Measurements from ENCODE around the gene MGAM2. TPM values are rescaled to one million over a fixed set of nuclear protein-coding genes. Genes with fewer than 3 reads are reported as not detected.
A peak's percentile ranks its signal among the peaks of the same experiment; 100 is the strongest.

Gene MGAM2
- total and polyA plus RNA-seq, 4 donors: 0.09 to 0.59 (median 0.11) TPM

DNA sequence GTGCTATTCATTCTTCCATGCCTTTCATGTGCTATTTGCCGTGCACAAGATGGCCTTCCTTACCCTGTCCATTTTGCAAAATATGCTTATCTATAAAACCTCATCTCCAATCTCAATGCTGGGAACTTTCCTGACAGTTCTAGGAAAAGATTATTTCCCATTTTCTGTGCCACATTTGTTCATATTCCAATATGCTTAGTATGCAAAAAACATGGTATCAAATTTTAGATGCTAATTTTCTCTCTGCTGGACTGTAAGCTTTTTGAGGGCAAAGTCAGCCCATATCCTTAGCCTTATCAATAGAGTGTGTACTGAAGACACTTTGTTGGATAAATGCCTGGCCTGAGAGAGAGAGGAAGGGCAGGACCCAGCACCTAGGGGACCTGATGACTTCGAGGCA lies 39.4 kb downstream of the MGAM2 start:
- no peak overlapping the region for H3K27ac ChIP-seq (ENCODE audit: low read depth in 1 of 2, low read length in 2 of 2)
- WGBS: 86% methylated on average over 2 of the region's 2 CpGs
- TF ChIP-seq, protein P1, sequence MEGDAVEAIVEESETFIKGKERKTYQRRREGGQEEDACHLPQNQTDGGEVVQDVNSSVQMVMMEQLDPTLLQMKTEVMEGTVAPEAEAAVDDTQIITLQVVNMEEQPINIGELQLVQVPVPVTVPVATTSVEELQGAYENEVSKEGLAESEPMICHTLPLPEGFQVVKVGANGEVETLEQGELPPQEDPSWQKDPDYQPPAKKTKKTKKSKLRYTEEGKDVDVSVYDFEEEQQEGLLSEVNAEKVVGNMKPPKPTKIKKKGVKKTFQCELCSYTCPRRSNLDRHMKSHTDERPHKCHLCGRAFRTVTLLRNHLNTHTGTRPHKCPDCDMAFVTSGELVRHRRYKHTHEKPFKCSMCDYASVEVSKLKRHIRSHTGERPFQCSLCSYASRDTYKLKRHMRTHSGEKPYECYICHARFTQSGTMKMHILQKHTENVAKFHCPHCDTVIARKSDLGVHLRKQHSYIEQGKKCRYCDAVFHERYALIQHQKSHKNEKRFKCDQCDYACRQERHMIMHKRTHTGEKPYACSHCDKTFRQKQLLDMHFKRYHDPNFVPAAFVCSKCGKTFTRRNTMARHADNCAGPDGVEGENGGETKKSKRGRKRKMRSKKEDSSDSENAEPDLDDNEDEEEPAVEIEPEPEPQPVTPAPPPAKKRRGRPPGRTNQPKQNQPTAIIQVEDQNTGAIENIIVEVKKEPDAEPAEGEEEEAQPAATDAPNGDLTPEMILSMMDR (IDR thresholded peaks at IDR 0.05; ENCODE audit: low read depth, low read length, missing input control): no peak
- TF ChIP-seq, protein P2, sequence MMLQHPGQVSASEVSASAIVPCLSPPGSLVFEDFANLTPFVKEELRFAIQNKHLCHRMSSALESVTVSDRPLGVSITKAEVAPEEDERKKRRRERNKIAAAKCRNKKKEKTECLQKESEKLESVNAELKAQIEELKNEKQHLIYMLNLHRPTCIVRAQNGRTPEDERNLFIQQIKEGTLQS (IDR thresholded peaks at IDR 0.05): no peak
- no peak for TF ChIP-seq FOXA1 (IDR thresholded peaks at IDR 0.05)
- TF ChIP-seq NR2F2 (IDR thresholded peaks at IDR 0.05): no peak

DNA sequence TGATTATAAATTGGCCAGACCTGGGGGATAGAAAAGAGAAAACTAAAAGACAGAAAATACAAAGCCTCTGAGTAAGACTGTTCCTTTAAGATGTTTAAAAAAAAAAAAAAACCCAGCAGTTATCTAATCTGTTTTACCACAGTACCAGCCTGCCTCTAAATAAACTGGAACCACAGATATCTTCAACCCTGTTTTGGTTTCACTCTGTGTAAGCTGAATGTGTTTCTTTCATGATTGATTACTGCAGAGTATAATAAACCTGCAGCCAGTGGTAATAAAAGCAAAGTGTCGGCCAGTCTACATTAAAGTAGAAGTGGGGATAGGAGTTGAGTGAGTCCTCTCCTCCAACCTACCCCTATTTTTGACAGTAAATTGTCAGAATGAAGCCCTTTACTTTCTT lies 40.6 kb downstream of the MGAM2 start:
- Histone ChIP-seq H3K27ac (ENCODE audit: low read depth in 1 of 2, low read length in 2 of 2) (no peak overlapping the region), H3K4me3 (ENCODE audit: low read depth in 1 of 3, low read length in 3 of 3) (no peak overlapping the region), H3K4me1 (ENCODE audit: control insufficient read depth in 4 of 4, insufficient read depth in 4 of 4, low read length in 3 of 4) (no peaks in the 10 kb centered on the region), H3K27me3 (ENCODE audit: control insufficient read depth in 4 of 4, insufficient read depth in 4 of 4, low read length in 3 of 4) (no peaks in the 10 kb centered on the region), H3K9me3 (ENCODE audit: control insufficient read depth in 4 of 4, low read length in 3 of 4) (no peaks in the 10 kb centered on the region), H3K36me3 (ENCODE audit: control insufficient read depth in 4 of 4, insufficient read depth in 3 of 4, low read depth in 1 of 4, low read length in 3 of 4) (no peaks in the 10 kb centered on the region), H3K9ac (ENCODE audit: low read depth in 1 of 2, low read length in 2 of 2) (no peak overlapping the region)
- WGBS: 65% methylated on average over 1 of the region's 1 CpG
- TF ChIP-seq RXRA (IDR thresholded peaks at IDR 0.05) (no peak), RAD21 (IDR thresholded peaks at IDR 0.05) (no peak)
- TF ChIP-seq, protein P3, sequence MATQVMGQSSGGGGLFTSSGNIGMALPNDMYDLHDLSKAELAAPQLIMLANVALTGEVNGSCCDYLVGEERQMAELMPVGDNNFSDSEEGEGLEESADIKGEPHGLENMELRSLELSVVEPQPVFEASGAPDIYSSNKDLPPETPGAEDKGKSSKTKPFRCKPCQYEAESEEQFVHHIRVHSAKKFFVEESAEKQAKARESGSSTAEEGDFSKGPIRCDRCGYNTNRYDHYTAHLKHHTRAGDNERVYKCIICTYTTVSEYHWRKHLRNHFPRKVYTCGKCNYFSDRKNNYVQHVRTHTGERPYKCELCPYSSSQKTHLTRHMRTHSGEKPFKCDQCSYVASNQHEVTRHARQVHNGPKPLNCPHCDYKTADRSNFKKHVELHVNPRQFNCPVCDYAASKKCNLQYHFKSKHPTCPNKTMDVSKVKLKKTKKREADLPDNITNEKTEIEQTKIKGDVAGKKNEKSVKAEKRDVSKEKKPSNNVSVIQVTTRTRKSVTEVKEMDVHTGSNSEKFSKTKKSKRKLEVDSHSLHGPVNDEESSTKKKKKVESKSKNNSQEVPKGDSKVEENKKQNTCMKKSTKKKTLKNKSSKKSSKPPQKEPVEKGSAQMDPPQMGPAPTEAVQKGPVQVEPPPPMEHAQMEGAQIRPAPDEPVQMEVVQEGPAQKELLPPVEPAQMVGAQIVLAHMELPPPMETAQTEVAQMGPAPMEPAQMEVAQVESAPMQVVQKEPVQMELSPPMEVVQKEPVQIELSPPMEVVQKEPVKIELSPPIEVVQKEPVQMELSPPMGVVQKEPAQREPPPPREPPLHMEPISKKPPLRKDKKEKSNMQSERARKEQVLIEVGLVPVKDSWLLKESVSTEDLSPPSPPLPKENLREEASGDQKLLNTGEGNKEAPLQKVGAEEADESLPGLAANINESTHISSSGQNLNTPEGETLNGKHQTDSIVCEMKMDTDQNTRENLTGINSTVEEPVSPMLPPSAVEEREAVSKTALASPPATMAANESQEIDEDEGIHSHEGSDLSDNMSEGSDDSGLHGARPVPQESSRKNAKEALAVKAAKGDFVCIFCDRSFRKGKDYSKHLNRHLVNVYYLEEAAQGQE (IDR thresholded peaks at IDR 0.05): no peak
- TF ChIP-seq, protein P4, sequence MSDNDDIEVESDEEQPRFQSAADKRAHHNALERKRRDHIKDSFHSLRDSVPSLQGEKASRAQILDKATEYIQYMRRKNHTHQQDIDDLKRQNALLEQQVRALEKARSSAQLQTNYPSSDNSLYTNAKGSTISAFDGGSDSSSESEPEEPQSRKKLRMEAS (IDR thresholded peaks at IDR 0.05): no peak
- no peak for DNase-seq (ENCODE audit: low spot score)

More for the DNA sequence above, 39.4 kb downstream of the MGAM2 start:
- no peak for DNase-seq (ENCODE audit: low spot score)
- H3K36me3 ChIP-seq (ENCODE audit: control insufficient read depth in 4 of 4, insufficient read depth in 3 of 4, low read depth in 1 of 4, low read length in 3 of 4): no peaks in the 10 kb centered on the region
- H3K9me3 ChIP-seq (ENCODE audit: control insufficient read depth in 4 of 4, low read length in 3 of 4): no peaks in the 10 kb centered on the region
- no peaks in the 10 kb centered on the region for H3K27me3 ChIP-seq (ENCODE audit: control insufficient read depth in 4 of 4, insufficient read depth in 4 of 4, low read length in 3 of 4)
- no peaks in the 10 kb centered on the region for H3K4me1 ChIP-seq (ENCODE audit: control insufficient read depth in 4 of 4, insufficient read depth in 4 of 4, low read length in 3 of 4)
- no peak overlapping the region for H3K4me3 ChIP-seq (ENCODE audit: low read depth in 1 of 3, low read length in 3 of 3)
- no peak overlapping the region for H3K9ac ChIP-seq (ENCODE audit: low read depth in 1 of 2, low read length in 2 of 2)

DNA sequence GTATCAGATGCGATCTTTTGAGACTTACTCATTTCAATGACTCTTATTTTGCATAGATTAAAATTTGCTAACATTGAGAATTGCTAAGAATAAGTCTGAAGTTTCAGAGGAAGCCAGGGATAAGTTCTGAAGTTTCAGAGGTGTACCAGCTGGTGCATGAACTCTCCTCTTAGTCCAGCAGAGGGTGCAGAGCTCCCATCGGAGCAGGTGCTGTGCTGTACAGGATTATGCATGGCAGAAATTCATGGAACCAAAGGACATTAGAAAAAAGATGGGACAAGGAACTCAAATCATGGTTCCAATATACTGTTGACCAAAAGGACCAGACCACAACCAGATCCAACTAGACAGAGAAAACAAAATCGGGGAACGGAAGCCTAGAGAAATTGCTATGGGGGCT lies 41.9 kb downstream of the MGAM2 start:
- H3K9ac ChIP-seq (ENCODE audit: low read depth in 1 of 2, low read length in 2 of 2): no peak overlapping the region
- DNase-seq (ENCODE audit: low spot score): no peak
- H3K27ac ChIP-seq (ENCODE audit: low read depth in 1 of 2, low read length in 2 of 2): no peak overlapping the region
- no peak for TF ChIP-seq FOXA1 (IDR thresholded peaks at IDR 0.05)
- TF ChIP-seq, protein P5, sequence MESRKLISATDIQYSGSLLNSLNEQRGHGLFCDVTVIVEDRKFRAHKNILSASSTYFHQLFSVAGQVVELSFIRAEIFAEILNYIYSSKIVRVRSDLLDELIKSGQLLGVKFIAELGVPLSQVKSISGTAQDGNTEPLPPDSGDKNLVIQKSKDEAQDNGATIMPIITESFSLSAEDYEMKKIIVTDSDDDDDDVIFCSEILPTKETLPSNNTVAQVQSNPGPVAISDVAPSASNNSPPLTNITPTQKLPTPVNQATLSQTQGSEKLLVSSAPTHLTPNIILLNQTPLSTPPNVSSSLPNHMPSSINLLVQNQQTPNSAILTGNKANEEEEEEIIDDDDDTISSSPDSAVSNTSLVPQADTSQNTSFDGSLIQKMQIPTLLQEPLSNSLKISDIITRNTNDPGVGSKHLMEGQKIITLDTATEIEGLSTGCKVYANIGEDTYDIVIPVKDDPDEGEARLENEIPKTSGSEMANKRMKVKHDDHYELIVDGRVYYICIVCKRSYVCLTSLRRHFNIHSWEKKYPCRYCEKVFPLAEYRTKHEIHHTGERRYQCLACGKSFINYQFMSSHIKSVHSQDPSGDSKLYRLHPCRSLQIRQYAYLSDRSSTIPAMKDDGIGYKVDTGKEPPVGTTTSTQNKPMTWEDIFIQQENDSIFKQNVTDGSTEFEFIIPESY (IDR thresholded peaks at IDR 0.05): no peak
- no peak for TF ChIP-seq GABPA (IDR thresholded peaks at IDR 0.05 in 1 of 2, conservative IDR thresholded peaks at IDR 0.05 in 1 of 2)
- no peak for TF ChIP-seq HNF4A (conservative IDR thresholded peaks at IDR 0.05)
- no peak for TF ChIP-seq SP1 (IDR thresholded peaks at IDR 0.05)
- peak; percentile 76 to 81 for TF ChIP-seq RAD21 (IDR thresholded peaks at IDR 0.05)
- TF ChIP-seq, protein P4 (IDR thresholded peaks at IDR 0.05): no peak
- TF ChIP-seq, protein P1 (IDR thresholded peaks at IDR 0.05; ENCODE audit: low read depth, low read length, missing input control): peak; percentile 45
- no peak for TF ChIP-seq HNF4G (IDR thresholded peaks at IDR 0.05)
- TF ChIP-seq FOXA2 (IDR thresholded peaks at IDR 0.05): no peak
- no peaks in the 10 kb centered on the region for H3K9me3 ChIP-seq (ENCODE audit: control insufficient read depth in 4 of 4, low read length in 3 of 4)
- no peaks in the 10 kb centered on the region for H3K4me1 ChIP-seq (ENCODE audit: control insufficient read depth in 4 of 4, insufficient read depth in 4 of 4, low read length in 3 of 4)
- 74% methylated on average over 4 of the region's 4 CpGs for WGBS
- H3K4me3 ChIP-seq (ENCODE audit: low read depth in 1 of 3, low read length in 3 of 3): no peak overlapping the region
- H3K27me3 ChIP-seq (ENCODE audit: control insufficient read depth in 4 of 4, insufficient read depth in 4 of 4, low read length in 3 of 4): no peaks in the 10 kb centered on the region
- no peaks in the 10 kb centered on the region for H3K36me3 ChIP-seq (ENCODE audit: control insufficient read depth in 4 of 4, insufficient read depth in 3 of 4, low read depth in 1 of 4, low read length in 3 of 4)

Measured in liver (tissue), 9 donors.